Measurements from ENCODE around the gene C10orf67. TPM values are rescaled to one million over a fixed set of nuclear protein-coding genes. Genes with fewer than 3 reads are reported as not detected.

C10orf67 gene
- total RNA-seq, 1 donor from 2014 or later = not detected

DNA sequence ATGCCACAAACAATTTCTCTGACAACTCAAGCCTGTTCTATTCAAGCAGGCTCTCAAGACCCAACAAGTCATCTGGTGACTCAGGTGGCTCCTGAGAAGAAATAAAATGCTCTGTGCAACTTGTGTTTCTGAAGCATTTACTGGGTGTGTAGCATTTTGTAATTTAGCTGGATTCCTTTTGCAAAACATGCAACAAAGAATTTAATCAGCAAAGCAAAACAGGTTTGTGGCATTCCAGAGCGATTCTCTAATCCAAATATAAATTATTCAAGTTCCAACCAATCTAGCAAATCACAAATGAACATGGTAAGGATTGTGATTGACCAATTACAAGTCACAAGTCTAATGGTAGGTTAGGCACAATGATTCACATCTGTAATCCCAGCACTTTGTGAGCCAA lies 39.8 kb upstream of the C10orf67 start:
- intact Hi-C loops (cut with DNase I) = no loop called here
- Histone ChIP-seq H3K4me3 (no peak overlapping the region), H3K27ac (no peak overlapping the region), H3K36me3 (no peaks in the 10 kb centered on the region), H3K27me3 (no peaks in the 10 kb centered on the region), H3K9me3 (no peaks in the 10 kb centered on the region), H3K4me1 (no peaks in the 10 kb centered on the region)
- TF ChIP-seq, protein P1, sequence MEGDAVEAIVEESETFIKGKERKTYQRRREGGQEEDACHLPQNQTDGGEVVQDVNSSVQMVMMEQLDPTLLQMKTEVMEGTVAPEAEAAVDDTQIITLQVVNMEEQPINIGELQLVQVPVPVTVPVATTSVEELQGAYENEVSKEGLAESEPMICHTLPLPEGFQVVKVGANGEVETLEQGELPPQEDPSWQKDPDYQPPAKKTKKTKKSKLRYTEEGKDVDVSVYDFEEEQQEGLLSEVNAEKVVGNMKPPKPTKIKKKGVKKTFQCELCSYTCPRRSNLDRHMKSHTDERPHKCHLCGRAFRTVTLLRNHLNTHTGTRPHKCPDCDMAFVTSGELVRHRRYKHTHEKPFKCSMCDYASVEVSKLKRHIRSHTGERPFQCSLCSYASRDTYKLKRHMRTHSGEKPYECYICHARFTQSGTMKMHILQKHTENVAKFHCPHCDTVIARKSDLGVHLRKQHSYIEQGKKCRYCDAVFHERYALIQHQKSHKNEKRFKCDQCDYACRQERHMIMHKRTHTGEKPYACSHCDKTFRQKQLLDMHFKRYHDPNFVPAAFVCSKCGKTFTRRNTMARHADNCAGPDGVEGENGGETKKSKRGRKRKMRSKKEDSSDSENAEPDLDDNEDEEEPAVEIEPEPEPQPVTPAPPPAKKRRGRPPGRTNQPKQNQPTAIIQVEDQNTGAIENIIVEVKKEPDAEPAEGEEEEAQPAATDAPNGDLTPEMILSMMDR (IDR thresholded peaks at IDR 0.05) = no peak
- TF ChIP-seq POLR2AphosphoS5 (IDR thresholded peaks at IDR 0.05; ENCODE audit: insufficient read depth in 1 of 2, low read depth in 1 of 2) (peak in 1 of 2 donors; percentile 84), POLR2A (IDR thresholded peaks at IDR 0.05) (no peak)
- DNase-seq (ENCODE audit: extremely low spot score in 2 of 2) = no peak

DNA sequence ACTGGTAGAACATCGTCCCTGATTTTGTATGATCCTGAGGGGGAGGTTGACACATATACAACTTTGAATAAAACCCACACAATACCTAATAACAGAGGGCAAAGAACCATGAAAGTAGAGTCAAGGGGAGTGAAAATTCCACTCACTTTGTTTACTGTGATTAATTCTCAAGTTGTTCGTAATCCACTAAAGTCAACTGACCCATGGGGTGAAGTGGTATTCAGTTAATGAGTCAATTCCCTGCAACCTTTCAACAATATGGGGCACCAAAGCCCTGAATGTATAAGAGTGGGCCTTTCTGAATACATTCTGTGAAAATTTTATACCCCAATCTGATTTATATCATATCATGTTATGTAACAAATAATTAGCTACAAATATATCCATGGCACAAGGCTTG lies 39.0 kb upstream of the C10orf67 start:
- intact Hi-C loops (cut with DNase I) = no loop called here
- H3K4me1 ChIP-seq = no peaks in the 10 kb centered on the region
- no peaks in the 10 kb centered on the region for H3K36me3 ChIP-seq
- no peaks in the 10 kb centered on the region for H3K9me3 ChIP-seq
- DNase-seq (ENCODE audit: extremely low spot score in 2 of 2) = no peak
- no peak overlapping the region for H3K4me3 ChIP-seq
- TF ChIP-seq POLR2AphosphoS5 (IDR thresholded peaks at IDR 0.05; ENCODE audit: insufficient read depth in 1 of 2, low read depth in 1 of 2) (no peak), POLR2A (IDR thresholded peaks at IDR 0.05) (no peak)
- TF ChIP-seq, protein P1 (IDR thresholded peaks at IDR 0.05) = no peak
- no peak overlapping the region for H3K27ac ChIP-seq
- H3K27me3 ChIP-seq = no peaks in the 10 kb centered on the region

DNA sequence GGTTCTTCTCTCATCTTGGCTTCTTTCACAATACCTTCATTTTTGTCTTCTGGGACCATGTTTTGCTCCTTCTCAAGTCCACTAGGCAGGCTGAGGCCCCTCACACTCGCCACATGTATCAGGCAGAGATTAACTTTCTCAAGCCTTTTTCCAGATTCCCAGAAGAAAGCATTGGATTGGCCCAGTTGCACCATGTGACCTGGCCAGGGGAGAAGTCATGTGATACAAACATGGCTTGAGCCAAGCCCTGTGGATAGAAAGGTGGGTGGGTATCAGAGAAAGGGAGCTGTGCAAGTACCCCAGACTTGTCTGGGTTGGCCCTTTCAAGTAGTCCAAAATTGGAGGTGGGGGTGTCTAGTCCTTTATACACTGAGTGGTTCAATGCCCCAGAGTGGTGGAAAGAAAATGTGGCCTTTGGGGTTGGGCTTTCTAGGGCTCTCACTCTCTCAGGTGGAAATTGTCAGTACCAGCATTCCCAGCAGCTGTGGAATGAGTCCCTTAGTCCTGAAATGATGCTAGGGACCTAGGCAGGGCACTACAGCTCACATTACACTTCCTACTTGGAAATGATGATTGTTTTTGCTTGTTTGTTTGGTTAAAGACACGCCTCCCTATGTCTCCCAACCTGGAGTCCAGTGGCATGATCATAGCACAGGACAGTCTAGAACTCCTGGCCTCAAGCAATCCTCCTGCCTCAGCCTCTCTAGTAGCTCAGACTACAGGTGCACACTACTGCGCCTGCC lies 36.9 kb upstream of the C10orf67 start:
- DNase-seq (ENCODE audit: extremely low spot score in 2 of 2) = no peak
- Histone ChIP-seq H3K4me1 (no peaks in the 10 kb centered on the region), H3K36me3 (no peaks in the 10 kb centered on the region), H3K9me3 (no peaks in the 10 kb centered on the region), H3K27ac (no peak overlapping the region), H3K4me3 (no peak overlapping the region), H3K27me3 (no peaks in the 10 kb centered on the region)
- TF ChIP-seq POLR2AphosphoS5 (IDR thresholded peaks at IDR 0.05; ENCODE audit: insufficient read depth in 1 of 2, low read depth in 1 of 2) (no peak), POLR2A (IDR thresholded peaks at IDR 0.05) (no peak)
- TF ChIP-seq, protein P1 (IDR thresholded peaks at IDR 0.05) = no peak
- intact Hi-C loops (cut with DNase I) = no loop called here

DNA sequence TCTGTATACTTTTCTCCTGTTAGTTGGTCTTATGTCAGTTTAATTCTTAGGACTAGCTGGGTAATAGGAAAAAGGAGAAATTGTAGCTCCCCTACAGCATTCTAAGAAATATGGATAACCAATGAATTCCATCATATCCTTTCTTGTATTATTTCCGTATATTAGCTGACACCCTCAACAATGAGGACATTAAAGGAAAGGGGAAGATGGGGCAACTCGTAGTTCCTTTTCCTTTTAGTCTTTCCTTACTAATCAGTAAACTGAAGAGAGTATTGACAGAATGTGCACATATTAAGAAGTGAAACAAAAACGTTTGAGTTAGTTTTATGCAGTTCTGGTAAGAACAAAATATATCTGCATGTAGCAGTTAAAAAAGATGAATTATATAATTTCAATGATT lies 35.1 kb upstream of the C10orf67 start:
- TF ChIP-seq POLR2A (IDR thresholded peaks at IDR 0.05) (no peak), POLR2AphosphoS5 (IDR thresholded peaks at IDR 0.05; ENCODE audit: insufficient read depth in 1 of 2, low read depth in 1 of 2) (no peak)
- TF ChIP-seq, protein P1 (IDR thresholded peaks at IDR 0.05) = no peak
- intact Hi-C loops (cut with DNase I) = no loop called here
- no peaks in the 10 kb centered on the region for H3K27me3 ChIP-seq

DNA sequence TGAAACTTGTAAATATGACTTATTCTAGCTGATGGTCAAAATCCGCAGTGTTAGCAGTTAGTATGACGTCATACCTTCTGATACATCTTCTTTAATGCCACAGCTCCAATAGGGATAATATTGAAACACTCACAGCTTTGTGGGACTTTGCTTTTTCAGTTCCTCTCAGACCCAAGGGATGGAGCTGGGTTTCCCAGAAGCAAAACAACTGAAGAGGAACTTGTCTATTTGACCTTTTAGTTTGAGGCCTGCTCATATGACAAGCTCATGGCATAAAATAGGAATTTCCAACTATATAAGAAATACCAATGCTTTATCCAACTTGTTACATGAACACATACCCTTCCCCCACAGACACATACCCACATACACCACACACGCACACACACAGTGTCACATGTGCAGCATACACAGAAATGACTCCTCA lies 31.6 kb upstream of the C10orf67 start:
- H3K9me3 ChIP-seq = no peaks in the 10 kb centered on the region
- H3K27ac ChIP-seq = no peak overlapping the region
- intact Hi-C loops (cut with DNase I) = no loop called here
- DNase-seq (ENCODE audit: extremely low spot score in 2 of 2) = no peak
- TF ChIP-seq POLR2A (IDR thresholded peaks at IDR 0.05) (no peak), POLR2AphosphoS5 (IDR thresholded peaks at IDR 0.05; ENCODE audit: insufficient read depth in 1 of 2, low read depth in 1 of 2) (no peak)
- TF ChIP-seq, protein P1 (IDR thresholded peaks at IDR 0.05) = no peak
- H3K4me1 ChIP-seq = no peaks in the 10 kb centered on the region
- no peaks in the 10 kb centered on the region for H3K27me3 ChIP-seq
- no peaks in the 10 kb centered on the region for H3K36me3 ChIP-seq
- no peak overlapping the region for H3K4me3 ChIP-seq

More for the DNA sequence above, 35.1 kb upstream of the C10orf67 start:
- no peak for DNase-seq (ENCODE audit: extremely low spot score in 2 of 2)
- Histone ChIP-seq H3K9me3 (no peaks in the 10 kb centered on the region), H3K4me3 (no peak overlapping the region), H3K4me1 (no peaks in the 10 kb centered on the region), H3K27ac (no peak overlapping the region), H3K36me3 (no peaks in the 10 kb centered on the region)
